GM23338 (cell line): Measurements from ENCODE around the gene VPS39.

Experiments
- CREB1 ChIP-seq: fragments of 250-450 bp; sonication (Bioruptor Pico); IDR thresholded peaks from 2 replicates; pipeline ENCODE4 v1.5.0; 2020; ENCODE audit warnings: low read depth, mild to moderate bottlenecking, moderate library complexity
- EZH2 ChIP-seq: fragments of 200-600 bp; sonication (generic); IDR thresholded peaks from one replicate; pipeline ENCODE4 v1.8.0; 2017; ENCODE audit warnings: antibody characterized with exemption, mild to moderate bottlenecking, low read depth; ENCODE audit not compliant: unreplicated experiment
- EZH2phosphoT487 ChIP-seq: fragments of 200-600 bp; sonication (generic); IDR thresholded peaks from one replicate; pipeline ENCODE4 v1.8.1; 2018; ENCODE audit warnings: antibody characterized with exemption; ENCODE audit not compliant: unreplicated experiment
- JUNB ChIP-seq: IDR thresholded peaks from one replicate; pipeline ENCODE4 v1.6.1; 2016; ENCODE audit warnings: antibody characterized with exemption; ENCODE audit not compliant: unreplicated experiment
- NANOG ChIP-seq: IDR thresholded peaks from 2 replicates; pipeline ENCODE4 v1.6.1; 2016; ENCODE audit warnings: antibody characterized with exemption, borderline replicate concordance
- POLR2AphosphoS5 ChIP-seq: IDR thresholded peaks from 2 replicates; pipeline ENCODE4 v1.6.1; 2016; ENCODE audit warnings: antibody characterized with exemption, low read depth
- STAT1 ChIP-seq: IDR thresholded peaks from one replicate; pipeline ENCODE4 v1.6.1; 2016; ENCODE audit warnings: antibody characterized with exemption; ENCODE audit not compliant: unreplicated experiment
- ZNF331 ChIP-seq: fragments of 250-450 bp; sonication (Bioruptor Pico); IDR thresholded peaks from 2 replicates; pipeline ENCODE4 v1.5.0; 2020; ENCODE audit warnings: low read depth, mild to moderate bottlenecking, moderate library complexity
- TF ChIP-seq, protein P1 (sequence below), 2 experiments: fragments of 200-600 bp in 1 of 2; sonication (generic) in 1 of 2; conservative IDR thresholded peaks; 2 replicates each; pipeline versions ENCODE4 v1.5.1 to v1.6.1; 2016 to 2017; ENCODE audit warnings: antibody characterized with exemption in 2 of 2, low read depth in 2 of 2, mild to moderate bottlenecking in 2 of 2, moderate library complexity in 1 of 2
- TF ChIP-seq, protein P2 (sequence below): IDR thresholded peaks from one replicate; pipeline ENCODE4 v1.6.1; 2018; ENCODE audit warnings: antibody characterized with exemption; ENCODE audit not compliant: unreplicated experiment
- TF ChIP-seq, protein P3 (sequence below): IDR thresholded peaks from 2 replicates; pipeline ENCODE4 v1.6.1; 2016; ENCODE audit warnings: antibody characterized with exemption

- TF ChIP-seq EZH2phosphoT487 (no peak), EZH2 (no peak), STAT1 (no peak), POLR2AphosphoS5 (no peak), ZNF331 (CRISPR knock-in tag) (no peak), JUNB (no peak), CREB1 (no peak), NANOG (no peak)
- TF ChIP-seq, protein P1, sequence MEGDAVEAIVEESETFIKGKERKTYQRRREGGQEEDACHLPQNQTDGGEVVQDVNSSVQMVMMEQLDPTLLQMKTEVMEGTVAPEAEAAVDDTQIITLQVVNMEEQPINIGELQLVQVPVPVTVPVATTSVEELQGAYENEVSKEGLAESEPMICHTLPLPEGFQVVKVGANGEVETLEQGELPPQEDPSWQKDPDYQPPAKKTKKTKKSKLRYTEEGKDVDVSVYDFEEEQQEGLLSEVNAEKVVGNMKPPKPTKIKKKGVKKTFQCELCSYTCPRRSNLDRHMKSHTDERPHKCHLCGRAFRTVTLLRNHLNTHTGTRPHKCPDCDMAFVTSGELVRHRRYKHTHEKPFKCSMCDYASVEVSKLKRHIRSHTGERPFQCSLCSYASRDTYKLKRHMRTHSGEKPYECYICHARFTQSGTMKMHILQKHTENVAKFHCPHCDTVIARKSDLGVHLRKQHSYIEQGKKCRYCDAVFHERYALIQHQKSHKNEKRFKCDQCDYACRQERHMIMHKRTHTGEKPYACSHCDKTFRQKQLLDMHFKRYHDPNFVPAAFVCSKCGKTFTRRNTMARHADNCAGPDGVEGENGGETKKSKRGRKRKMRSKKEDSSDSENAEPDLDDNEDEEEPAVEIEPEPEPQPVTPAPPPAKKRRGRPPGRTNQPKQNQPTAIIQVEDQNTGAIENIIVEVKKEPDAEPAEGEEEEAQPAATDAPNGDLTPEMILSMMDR (conservative IDR thresholded peaks at IDR 0.05; ENCODE audit: low read depth in 2 of 2): peak; percentile 89 to 99
- TF ChIP-seq, protein P2, sequence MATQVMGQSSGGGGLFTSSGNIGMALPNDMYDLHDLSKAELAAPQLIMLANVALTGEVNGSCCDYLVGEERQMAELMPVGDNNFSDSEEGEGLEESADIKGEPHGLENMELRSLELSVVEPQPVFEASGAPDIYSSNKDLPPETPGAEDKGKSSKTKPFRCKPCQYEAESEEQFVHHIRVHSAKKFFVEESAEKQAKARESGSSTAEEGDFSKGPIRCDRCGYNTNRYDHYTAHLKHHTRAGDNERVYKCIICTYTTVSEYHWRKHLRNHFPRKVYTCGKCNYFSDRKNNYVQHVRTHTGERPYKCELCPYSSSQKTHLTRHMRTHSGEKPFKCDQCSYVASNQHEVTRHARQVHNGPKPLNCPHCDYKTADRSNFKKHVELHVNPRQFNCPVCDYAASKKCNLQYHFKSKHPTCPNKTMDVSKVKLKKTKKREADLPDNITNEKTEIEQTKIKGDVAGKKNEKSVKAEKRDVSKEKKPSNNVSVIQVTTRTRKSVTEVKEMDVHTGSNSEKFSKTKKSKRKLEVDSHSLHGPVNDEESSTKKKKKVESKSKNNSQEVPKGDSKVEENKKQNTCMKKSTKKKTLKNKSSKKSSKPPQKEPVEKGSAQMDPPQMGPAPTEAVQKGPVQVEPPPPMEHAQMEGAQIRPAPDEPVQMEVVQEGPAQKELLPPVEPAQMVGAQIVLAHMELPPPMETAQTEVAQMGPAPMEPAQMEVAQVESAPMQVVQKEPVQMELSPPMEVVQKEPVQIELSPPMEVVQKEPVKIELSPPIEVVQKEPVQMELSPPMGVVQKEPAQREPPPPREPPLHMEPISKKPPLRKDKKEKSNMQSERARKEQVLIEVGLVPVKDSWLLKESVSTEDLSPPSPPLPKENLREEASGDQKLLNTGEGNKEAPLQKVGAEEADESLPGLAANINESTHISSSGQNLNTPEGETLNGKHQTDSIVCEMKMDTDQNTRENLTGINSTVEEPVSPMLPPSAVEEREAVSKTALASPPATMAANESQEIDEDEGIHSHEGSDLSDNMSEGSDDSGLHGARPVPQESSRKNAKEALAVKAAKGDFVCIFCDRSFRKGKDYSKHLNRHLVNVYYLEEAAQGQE: no peak
- TF ChIP-seq, protein P3, sequence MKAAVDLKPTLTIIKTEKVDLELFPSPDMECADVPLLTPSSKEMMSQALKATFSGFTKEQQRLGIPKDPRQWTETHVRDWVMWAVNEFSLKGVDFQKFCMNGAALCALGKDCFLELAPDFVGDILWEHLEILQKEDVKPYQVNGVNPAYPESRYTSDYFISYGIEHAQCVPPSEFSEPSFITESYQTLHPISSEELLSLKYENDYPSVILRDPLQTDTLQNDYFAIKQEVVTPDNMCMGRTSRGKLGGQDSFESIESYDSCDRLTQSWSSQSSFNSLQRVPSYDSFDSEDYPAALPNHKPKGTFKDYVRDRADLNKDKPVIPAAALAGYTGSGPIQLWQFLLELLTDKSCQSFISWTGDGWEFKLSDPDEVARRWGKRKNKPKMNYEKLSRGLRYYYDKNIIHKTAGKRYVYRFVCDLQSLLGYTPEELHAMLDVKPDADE: no peak
These were observed 74.1 kb downstream of the VPS39 start for GRCh38 chr15:42133886-42134502.
